HepG2 (cell line): Measurements from ENCODE around the gene AARSD1. TPM values are rescaled to one million over a fixed set of nuclear protein-coding genes. Genes with fewer than 3 reads are reported as not detected.

ENCODE experiments used
- CREB1 ChIP-seq, 2 experiments: fragments of 450-650 bp in 1 of 2; IDR thresholded peaks; 2 replicates each; pipeline ENCODE4 v1.6.1; 2016 to 2017; ENCODE audit warnings: control low read depth in 1 of 2, mild to moderate bottlenecking in 1 of 2, missing compliant biosample characterization in 1 of 2, missing genetic modification characterization in 1 of 2
- ELF3 ChIP-seq: IDR thresholded peaks from 2 replicates; pipeline ENCODE4 v1.6.1; 2016; ENCODE audit warnings: missing genetic modification reagents, missing compliant biosample characterization
- FOXA1 ChIP-seq, 2 experiments: fragments of 450-650 bp in 1 of 2; sonication (generic) in 1 of 2; formaldehyde crosslinking in 1 of 2; IDR thresholded peaks; 2 replicates each; pipeline versions ENCODE4 v1.4.0 to v1.6.1; 2016 to 2020; ENCODE audit warnings: missing genetic modification reagents in 1 of 2
- FOXJ3 ChIP-seq: sonication (generic); formaldehyde crosslinking; IDR thresholded peaks from 2 replicates; pipeline ENCODE4 v1.4.0; 2020; ENCODE audit warnings: missing genetic modification reagents, mild to moderate bottlenecking, borderline replicate concordance
- FOXK1 ChIP-seq: sonication (generic); formaldehyde crosslinking; IDR thresholded peaks from 2 replicates; pipeline ENCODE4 v1.4.0; 2020; ENCODE audit warnings: low read depth, missing genetic modification reagents, borderline replicate concordance
- GABPA ChIP-seq, 2 experiments: IDR thresholded peaks; 2 replicates each; pipeline ENCODE4 v1.6.1; 2011 to 2016; ENCODE audit warnings: low read depth in 2 of 2, low read length in 1 of 2, missing biosample characterization in 1 of 2, missing genetic modification characterization in 1 of 2
- HDAC2 ChIP-seq: sonication (generic); formaldehyde crosslinking; IDR thresholded peaks from 2 replicates; pipeline ENCODE4 v1.4.0; 2020; ENCODE audit warnings: missing genetic modification reagents
- HOXA3 ChIP-seq: sonication (generic); formaldehyde crosslinking; IDR thresholded peaks from 2 replicates; pipeline ENCODE4 v1.5.0; 2020; ENCODE audit warnings: missing genetic modification reagents
- IRF9 ChIP-seq: sonication (generic); formaldehyde crosslinking; IDR thresholded peaks from 2 replicates; pipeline ENCODE4 v1.8.0; 2022; ENCODE audit warnings: missing genetic modification reagents, mild to moderate bottlenecking, borderline replicate concordance
- IRX3 ChIP-seq: sonication (generic); formaldehyde crosslinking; IDR thresholded peaks from 2 replicates; pipeline ENCODE4 v1.8.1; 2023; ENCODE audit warnings: mild to moderate bottlenecking, low read depth, missing genetic modification reagents, borderline replicate concordance
- MIER2 ChIP-seq: IDR thresholded peaks from 2 replicates; pipeline ENCODE4 v1.6.1; 2016; ENCODE audit warnings: missing biosample characterization, missing genetic modification reagents
- MIER3 ChIP-seq: IDR thresholded peaks from 2 replicates; pipeline ENCODE4 v1.6.1; 2016; ENCODE audit warnings: missing compliant biosample characterization, borderline replicate concordance
- PHF21A ChIP-seq: sonication (generic); formaldehyde crosslinking; IDR thresholded peaks from 2 replicates; pipeline ENCODE4 v1.5.0; 2020; ENCODE audit warnings: mild to moderate bottlenecking, missing genetic modification reagents
- PITX1 ChIP-seq: sonication (generic); formaldehyde crosslinking; IDR thresholded peaks from 2 replicates; pipeline ENCODE4 v1.5.1; 2020; ENCODE audit warnings: mild to moderate bottlenecking, missing genetic modification reagents
- PPARG ChIP-seq: conservative IDR thresholded peaks from 2 replicates; pipeline ENCODE4 v1.6.1; 2016; ENCODE audit warnings: missing biosample characterization, missing genetic modification reagents
- RARA ChIP-seq: IDR thresholded peaks from 2 replicates; pipeline ENCODE4 v1.6.1; 2016; ENCODE audit warnings: missing genetic modification reagents, missing compliant biosample characterization
- REL ChIP-seq: sonication (generic); formaldehyde crosslinking; conservative IDR thresholded peaks from 2 replicates; pipeline ENCODE4 v1.8.0; 2022; ENCODE audit warnings: mild to moderate bottlenecking, missing genetic modification reagents, moderate library complexity
- SOX5 ChIP-seq: IDR thresholded peaks from 2 replicates; pipeline ENCODE4 v1.6.1; 2016; ENCODE audit warnings: borderline replicate concordance
- SP1 ChIP-seq, 2 experiments: fragments of 450-650 bp in 1 of 2; sonication (generic) in 1 of 2; formaldehyde crosslinking in 1 of 2; IDR thresholded peaks; 2 replicates each; pipeline versions ENCODE4 v1.4.0 to v1.6.1; 2016 to 2020; ENCODE audit warnings: missing genetic modification reagents in 1 of 2
- TARDBP ChIP-seq: sonication (generic); formaldehyde crosslinking; IDR thresholded peaks from 2 replicates; pipeline ENCODE4 v1.8.0; 2022; ENCODE audit warnings: mild to moderate bottlenecking, missing genetic modification reagents
- TEAD3 ChIP-seq: optimal IDR thresholded peaks from 2 replicates; pipeline ENCODE3; 2016; ENCODE audit warnings: borderline replicate concordance
- TFAP4 ChIP-seq: sonication (generic); IDR thresholded peaks from 2 replicates; pipeline ENCODE4 v1.6.1; 2016; ENCODE audit warnings: low read depth, borderline replicate concordance
- ZHX1 ChIP-seq: sonication (generic); formaldehyde crosslinking; IDR thresholded peaks from 2 replicates; pipeline ENCODE4 v1.8.1; 2022; ENCODE audit warnings: low read depth, mild to moderate bottlenecking, missing genetic modification reagents
- ZKSCAN8 ChIP-seq: IDR thresholded peaks from 2 replicates; pipeline ENCODE4 v1.6.1; 2016; ENCODE audit warnings: borderline replicate concordance, missing genetic modification reagents, missing compliant biosample characterization
- ZNF331 ChIP-seq: sonication (generic); formaldehyde crosslinking; IDR thresholded peaks from 2 replicates; pipeline ENCODE4 v1.4.0; 2020; ENCODE audit warnings: missing genetic modification reagents
- ZNF510 ChIP-seq: sonication (generic); formaldehyde crosslinking; IDR thresholded peaks from 2 replicates; pipeline ENCODE4 v1.4.0; 2020; ENCODE audit warnings: low read depth, mild to moderate bottlenecking, missing genetic modification reagents
- polyA plus RNA-seq, 8 experiments: library from polyadenylated mRNA; depleted of rRNA in 3 of 8; stranded (reverse) in 7 of 8; unstranded in 1 of 8; fragments of >200 nt; fragmentation: Illumina TruSeq in 4 of 8; extraction: Trizol in 4 of 8; gene quantifications; 2 replicates each; pipeline versions ENCODE4 v1.2.1 to v1.2.3, GENCODE V29; 2011 to 2016; ENCODE audit warnings: low read depth in 4 of 8, missing spikeins in 1 of 8, mixed read lengths in 1 of 8; ENCODE audit not compliant: insufficient read depth in 1 of 8
- total RNA-seq, 5 experiments: library from RNA; depleted of rRNA; stranded (reverse); fragments of >200 nt; fragmentation: Illumina TruSeq; extraction: Trizol; gene quantifications; 2 replicates each; pipeline ENCODE4 v1.2.3, GENCODE V29; 2016; ENCODE audit warnings: low read depth in 1 of 5

AARSD1 gene
- total and polyA plus RNA-seq, 2 of the 13 experiments (the other 11 are each of a cell fraction or from before 2014, with no cell fraction given): 24.7 to 29.3 TPM

- TF ChIP-seq HDAC2 (CRISPR knock-in tag): peak; percentile 77
- 0 out of 2 replicates have a peak, but pooled peaks have one; percentile 28 for TF ChIP-seq TARDBP (CRISPR knock-in tag)
- peak; percentile 50 for TF ChIP-seq TEAD3
- no peak for TF ChIP-seq IRF9 (CRISPR knock-in tag)
- peak; percentile 65 for TF ChIP-seq RARA (CRISPR knock-in tag)
- no peak for TF ChIP-seq CREB1 (IDR thresholded peaks at IDR 0.05)
- TF ChIP-seq CREB1 (CRISPR knock-in tag; IDR thresholded peaks at IDR 0.05): peak; percentile 46; the same call in 1 of the 2 replicates
- TF ChIP-seq FOXA1 (IDR thresholded peaks at IDR 0.05): peak; percentile 84
- peak; percentile 97 for TF ChIP-seq FOXA1 (CRISPR knock-in tag; IDR thresholded peaks at IDR 0.05)
- TF ChIP-seq PPARG: peak; percentile 74
- TF ChIP-seq PHF21A (CRISPR knock-in tag): 0 out of 2 replicates have a peak, but pooled peaks have one; percentile 34
- no peak for TF ChIP-seq GABPA (IDR thresholded peaks at IDR 0.05; ENCODE audit: low read depth, low read length)
- TF ChIP-seq GABPA (CRISPR knock-in tag; IDR thresholded peaks at IDR 0.05; ENCODE audit: low read depth): peak; percentile 34; the same call in 1 of the 2 replicates
- 0 out of 2 replicates have a peak, but pooled peaks have one; percentile 11 for TF ChIP-seq ZNF510
- peak; percentile 64; the same call in 1 of the 2 replicates for TF ChIP-seq MIER3 (CRISPR knock-in tag)
- peak; percentile 67; the same call in 1 of the 2 replicates for TF ChIP-seq ZNF331 (CRISPR knock-in tag)
- peak; percentile 42; the same call in 1 of the 2 replicates for TF ChIP-seq ELF3 (CRISPR knock-in tag)
- TF ChIP-seq MIER2 (CRISPR knock-in tag): no peak
- TF ChIP-seq REL: no peak
- peak; percentile 78 for TF ChIP-seq TFAP4
- TF ChIP-seq ZHX1 (CRISPR knock-in tag): 0 out of 2 replicates have a peak, but pooled peaks have one; percentile 24
- peak; percentile 66 for TF ChIP-seq PITX1 (CRISPR knock-in tag)
- TF ChIP-seq FOXK1 (CRISPR knock-in tag): peak; percentile 83; the same call in 1 of the 2 replicates
- TF ChIP-seq FOXJ3 (CRISPR knock-in tag): peak; percentile 84
- TF ChIP-seq SOX5 (CRISPR knock-in tag): peak; percentile 66; the same call in 1 of the 2 replicates
- TF ChIP-seq SP1 (IDR thresholded peaks at IDR 0.05): no peak
- TF ChIP-seq SP1 (CRISPR knock-in tag; IDR thresholded peaks at IDR 0.05): no peak
- TF ChIP-seq ZKSCAN8 (CRISPR knock-in tag): peak; percentile 76; the same call in 1 of the 2 replicates
- TF ChIP-seq HOXA3 (CRISPR knock-in tag): peak; percentile 42; the same call in 1 of the 2 replicates
- TF ChIP-seq IRX3 (CRISPR knock-in tag): no peak
Observed at GRCh38 chr17:42918902-42919521, 45.2 kb downstream of the AARSD1 start (continued).
